ENCODE data around the gene NUMA1. TPM values are rescaled to one million over a fixed set of nuclear protein-coding genes. Genes with fewer than 3 reads are reported as not detected.

Gene NUMA1
- total RNA-seq, 1 experiment from 2014 or later: 109 TPM

DNA sequence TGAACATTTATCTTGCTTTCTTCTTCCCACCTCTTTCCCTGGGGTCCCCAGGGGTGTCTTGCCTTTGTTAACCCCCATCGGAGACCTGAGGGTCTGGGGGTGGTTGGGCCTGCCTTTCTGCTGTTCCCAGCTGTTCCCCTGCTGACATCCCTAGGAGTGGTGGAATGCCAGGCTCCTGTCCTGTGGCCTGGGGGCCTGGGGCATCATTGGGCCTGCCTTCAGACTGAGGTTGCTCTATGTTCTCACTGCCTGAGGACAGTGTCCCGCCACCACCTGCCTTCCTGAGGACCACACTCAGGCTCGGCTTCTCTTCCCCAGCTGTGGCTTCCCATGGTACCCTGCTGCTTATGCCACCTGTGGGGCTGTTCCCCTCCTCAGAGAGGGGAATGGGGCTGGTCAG is 82.7 kb downstream of the NUMA1 start:
- H3K36me3 Mint-ChIP-seq (ENCODE audit: insufficient read depth, unreplicated experiment): peaks cover 33% of the 10 kb centered on the region
- no peaks in the 10 kb centered on the region for H3K27me3 Mint-ChIP-seq (ENCODE audit: insufficient read depth, unreplicated experiment)
- no TSS peak for BruUV-seq (replicated peaks)
- no peak for DNase-seq (ENCODE audit: unreplicated experiment)
- ChIA-PET CTCF (interaction anchor here (0.8 to 5.9 kb wide), 3 partner anchors 20 to 416 kb away, joined by 3 to 28 read pairs (median 4); no protein-coding TSS in a partner anchor), POLR2A (interaction anchor here (0.6 kb wide), 1 partner anchor 12 kb away, joined by 3 read pairs; no protein-coding TSS in a partner anchor)
- TF ChIP-seq, protein P1, sequence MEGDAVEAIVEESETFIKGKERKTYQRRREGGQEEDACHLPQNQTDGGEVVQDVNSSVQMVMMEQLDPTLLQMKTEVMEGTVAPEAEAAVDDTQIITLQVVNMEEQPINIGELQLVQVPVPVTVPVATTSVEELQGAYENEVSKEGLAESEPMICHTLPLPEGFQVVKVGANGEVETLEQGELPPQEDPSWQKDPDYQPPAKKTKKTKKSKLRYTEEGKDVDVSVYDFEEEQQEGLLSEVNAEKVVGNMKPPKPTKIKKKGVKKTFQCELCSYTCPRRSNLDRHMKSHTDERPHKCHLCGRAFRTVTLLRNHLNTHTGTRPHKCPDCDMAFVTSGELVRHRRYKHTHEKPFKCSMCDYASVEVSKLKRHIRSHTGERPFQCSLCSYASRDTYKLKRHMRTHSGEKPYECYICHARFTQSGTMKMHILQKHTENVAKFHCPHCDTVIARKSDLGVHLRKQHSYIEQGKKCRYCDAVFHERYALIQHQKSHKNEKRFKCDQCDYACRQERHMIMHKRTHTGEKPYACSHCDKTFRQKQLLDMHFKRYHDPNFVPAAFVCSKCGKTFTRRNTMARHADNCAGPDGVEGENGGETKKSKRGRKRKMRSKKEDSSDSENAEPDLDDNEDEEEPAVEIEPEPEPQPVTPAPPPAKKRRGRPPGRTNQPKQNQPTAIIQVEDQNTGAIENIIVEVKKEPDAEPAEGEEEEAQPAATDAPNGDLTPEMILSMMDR (IDR thresholded peaks at IDR 0.05; ENCODE audit: unreplicated experiment): no peak
- H3K27ac Mint-ChIP-seq (ENCODE audit: low read depth, unreplicated experiment): no peak overlapping the region
- peaks cover 5% of the 10 kb centered on the region for H3K4me1 Mint-ChIP-seq (ENCODE audit: insufficient read depth, unreplicated experiment)
- no peak overlapping the region for H3K4me3 Mint-ChIP-seq (ENCODE audit: unreplicated experiment)
- intact Hi-C loops (cut with micrococcal nuclease): no loop called here
- H3K9me3 Mint-ChIP-seq (ENCODE audit: unreplicated experiment): no peaks in the 10 kb centered on the region

GRCh38 chr11:71996946-71997345 is 83.4 kb downstream of the NUMA1 start:
- POLR2A ChIA-PET: interaction anchor here (0.5 kb wide), 1 partner anchor 148 kb away, joined by 3 read pairs; no protein-coding TSS in a partner anchor
- TF ChIP-seq, protein P1 (IDR thresholded peaks at IDR 0.05; ENCODE audit: unreplicated experiment): no peak
- CTCF ChIA-PET: interaction anchor here (0.8 to 5.9 kb wide), 2 partner anchors 19 to 417 kb away, joined by 3 to 28 read pairs; no protein-coding TSS in a partner anchor
- no peak overlapping the region for H3K27ac Mint-ChIP-seq (ENCODE audit: low read depth, unreplicated experiment)
- H3K27me3 Mint-ChIP-seq (ENCODE audit: insufficient read depth, unreplicated experiment): no peaks in the 10 kb centered on the region
- DNase-seq (ENCODE audit: unreplicated experiment): no peak
- no peaks in the 10 kb centered on the region for H3K9me3 Mint-ChIP-seq (ENCODE audit: unreplicated experiment)
- H3K4me1 Mint-ChIP-seq (ENCODE audit: insufficient read depth, unreplicated experiment): peaks cover 5% of the 10 kb centered on the region
- no peak overlapping the region for H3K4me3 Mint-ChIP-seq (ENCODE audit: unreplicated experiment)
- H3K36me3 Mint-ChIP-seq (ENCODE audit: insufficient read depth, unreplicated experiment): peaks cover 26% of the 10 kb centered on the region
- no TSS peak for BruUV-seq (replicated peaks)
- intact Hi-C loops (cut with micrococcal nuclease): no loop called here

- ChIA-PET POLR2A (interaction anchor here (0.5 kb wide), 1 partner anchor 148 kb away, joined by 3 read pairs; no protein-coding TSS in a partner anchor), CTCF (interaction anchor here (0.8 to 5.9 kb wide), 3 partner anchors 18 to 417 kb away, joined by 3 to 28 read pairs (median 3); no protein-coding TSS in a partner anchor)
- no peaks in the 10 kb centered on the region for H3K9me3 Mint-ChIP-seq (ENCODE audit: unreplicated experiment)
- H3K36me3 Mint-ChIP-seq (ENCODE audit: insufficient read depth, unreplicated experiment): peaks cover 25% of the 10 kb centered on the region
- H3K4me1 Mint-ChIP-seq (ENCODE audit: insufficient read depth, unreplicated experiment): peaks cover 5% of the 10 kb centered on the region
- no peaks in the 10 kb centered on the region for H3K27me3 Mint-ChIP-seq (ENCODE audit: insufficient read depth, unreplicated experiment)
- H3K27ac Mint-ChIP-seq (ENCODE audit: low read depth, unreplicated experiment): no peak overlapping the region
- intact Hi-C loops (cut with micrococcal nuclease): no loop called here
- no peak for DNase-seq (ENCODE audit: unreplicated experiment)
- TSS peak; percentile 37 for BruUV-seq (replicated peaks)
- TF ChIP-seq, protein P1 (IDR thresholded peaks at IDR 0.05; ENCODE audit: unreplicated experiment): no peak
- H3K4me3 Mint-ChIP-seq (ENCODE audit: unreplicated experiment): no peak overlapping the region
Observed at GRCh38 chr11:71996517-71996916, 83.8 kb downstream of the NUMA1 start.

- Mint-ChIP-seq H3K36me3 (ENCODE audit: insufficient read depth, unreplicated experiment) (peaks cover 24% of the 10 kb centered on the region), H3K4me1 (ENCODE audit: insufficient read depth, unreplicated experiment) (peaks cover 5% of the 10 kb centered on the region), H3K4me3 (ENCODE audit: unreplicated experiment) (no peak overlapping the region), H3K9me3 (ENCODE audit: unreplicated experiment) (no peaks in the 10 kb centered on the region), H3K27me3 (ENCODE audit: insufficient read depth, unreplicated experiment) (no peaks in the 10 kb centered on the region), H3K27ac (ENCODE audit: low read depth, unreplicated experiment) (no peak overlapping the region)
- TF ChIP-seq, protein P1 (IDR thresholded peaks at IDR 0.05; ENCODE audit: unreplicated experiment): no peak
- ChIA-PET POLR2A (no interaction called here), CTCF (interaction anchor here (1.4 to 5.9 kb wide), 2 partner anchors 18 to 97 kb away, joined by 3 to 28 read pairs; no protein-coding TSS in a partner anchor)
- intact Hi-C loops (cut with micrococcal nuclease): no loop called here
- no TSS peak for BruUV-seq (replicated peaks)
- no peak for DNase-seq (ENCODE audit: unreplicated experiment)
Observed at GRCh38 chr11:71995726-71996291, 84.5 kb downstream of the NUMA1 start.
